Measurements from ENCODE around the gene AFDN.

GRCh38 chr6:167995302-167995701 lies 168.6 kb downstream of the AFDN start:
- TF ChIP-seq CTCF (IDR thresholded peaks at IDR 0.05), result no peak
- no peak for TF ChIP-seq POLR2A (IDR thresholded peaks at IDR 0.05)

Measured in thyroid gland (tissue), 4 donors.